DOHH2 (cell line): ENCODE results near the gene NR4A3.
"Not testable (repeated sequence)": the region's sequence is repeated elsewhere in the genome, so short reads cannot be mapped to it uniquely, and the experiment has no call there.

ENCODE experiments used
- H3F3A ChIP-seq: fragments of 200-600 bp; sonication (generic), shearing (Covaris generic); 2 replicates; pipeline ENCODE4 v1.6.0; 2016; ENCODE audit warnings: antibody characterized with exemption, mild to moderate bottlenecking; ENCODE audit not compliant: control insufficient read depth, insufficient read depth
- H3K27ac ChIP-seq: fragments of 200-600 bp; sonication (generic); 2 replicates; pipeline ENCODE4 v1.5.1; 2014; ENCODE audit warnings: low read depth, mild to moderate bottlenecking, low read length, moderate library complexity
- H3K27me3 ChIP-seq: fragments of 200-600 bp; sonication (generic); 2 replicates; pipeline ENCODE4 v1.6.1; 2014; ENCODE audit warnings: mild to moderate bottlenecking, low read length, mixed read lengths; ENCODE audit not compliant: control insufficient read depth
- H3K36me3 ChIP-seq: fragments of 200-600 bp; sonication (generic); 2 replicates; pipeline ENCODE4 v1.6.1; 2014; ENCODE audit warnings: mild to moderate bottlenecking, low read length, moderate library complexity, mixed read lengths; ENCODE audit not compliant: control insufficient read depth
- H3K4me1 ChIP-seq: fragments of 200-600 bp; sonication (generic); 2 replicates; pipeline ENCODE4 v1.6.1; 2014; ENCODE audit warnings: mild to moderate bottlenecking, low read length, mixed read lengths; ENCODE audit not compliant: control insufficient read depth
- H3K4me2 ChIP-seq: fragments of 200-600 bp; sonication (generic); 2 replicates; pipeline ENCODE4 v1.6.0; 2014; ENCODE audit warnings: mild to moderate bottlenecking, low read length, moderate library complexity
- H3K4me3 ChIP-seq: fragments of 200-600 bp; sonication (generic); 2 replicates; pipeline ENCODE4 v1.5.1; 2014; ENCODE audit warnings: mild to moderate bottlenecking, low read length, mixed read lengths
- H3K79me2 ChIP-seq: fragments of 200-600 bp; sonication (generic); 2 replicates; pipeline ENCODE4 v1.6.1; 2014; ENCODE audit warnings: mild to moderate bottlenecking, low read length, mixed read lengths; ENCODE audit not compliant: control insufficient read depth
- H3K9me2 ChIP-seq: fragments of 200-600 bp; sonication (generic); replicated peaks from 2 replicates; pipeline ENCODE4 v1.6.1; 2014; ENCODE audit warnings: mild to moderate bottlenecking, low read length, mixed read lengths; ENCODE audit not compliant: control insufficient read depth
- H3K9me3 ChIP-seq: fragments of 200-600 bp; sonication (generic); 2 replicates; pipeline ENCODE4 v1.6.1; 2014; ENCODE audit warnings: antibody characterized with exemption, low read length, mixed read lengths; ENCODE audit not compliant: control insufficient read depth, insufficient read depth
- H4K20me1 ChIP-seq: fragments of 200-600 bp; sonication (generic); 2 replicates; pipeline ENCODE4 v1.6.0; 2014; ENCODE audit warnings: low read depth, mild to moderate bottlenecking, antibody characterized with exemption, low read length, moderate library complexity; ENCODE audit not compliant: control insufficient read depth, insufficient read depth
- CTCF ChIP-seq: fragments of 200-600 bp; sonication (generic); IDR thresholded peaks from one replicate; pipeline ENCODE4 v1.5.1; 2014; ENCODE audit warnings: antibody characterized with exemption, mild to moderate bottlenecking, low read depth, low read length; ENCODE audit not compliant: poor library complexity, severe bottlenecking
- EZH2phosphoT487 ChIP-seq: fragments of 200-600 bp; sonication (generic); IDR thresholded peaks from 2 replicates; pipeline ENCODE4 v1.6.1; 2017; ENCODE audit warnings: borderline replicate concordance, mild to moderate bottlenecking, antibody characterized with exemption, low read length, moderate library complexity, mixed read lengths

NR4A3 gene

DNA sequence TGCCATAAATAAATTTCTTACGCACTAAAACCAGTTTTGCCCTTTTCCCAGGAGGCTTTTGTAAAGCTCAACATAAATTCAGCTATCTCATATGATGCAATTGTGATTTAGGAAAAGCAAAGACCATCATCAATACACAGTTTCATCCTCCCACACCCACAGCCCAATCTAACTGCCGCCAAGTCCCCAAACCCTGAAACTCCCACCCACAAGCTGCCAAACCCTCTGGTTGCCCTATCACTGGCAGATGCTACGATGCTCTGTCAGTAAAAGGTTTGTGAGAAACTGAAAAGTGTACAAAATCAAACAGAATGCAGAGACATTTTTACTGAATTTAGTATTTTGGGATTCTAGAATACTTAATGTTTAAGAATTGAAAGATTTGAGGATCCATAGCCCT lies 42.8 kb upstream of the NR4A3 start:
- no peaks in the 10 kb centered on the region for H3K79me2 ChIP-seq
- no peaks in the 10 kb centered on the region; the same call in 1 of the 2 replicates for H3K27me3 ChIP-seq
- H3K9me2 ChIP-seq, result no peaks in the 10 kb centered on the region
- H3K27ac ChIP-seq, result no peak overlapping the region
- H3K36me3 ChIP-seq, result no peaks in the 10 kb centered on the region
- TF ChIP-seq CTCF (no peak), EZH2phosphoT487 (no peak)
- no peaks in the 10 kb centered on the region for H3K9me3 ChIP-seq
- no peaks in the 10 kb centered on the region for H3F3A ChIP-seq
- no peak overlapping the region for H3K4me3 ChIP-seq
- no peak overlapping the region for H3K4me2 ChIP-seq
- no peaks in the 10 kb centered on the region for H4K20me1 ChIP-seq
- H3K4me1 ChIP-seq, result no peaks in the 10 kb centered on the region

DNA sequence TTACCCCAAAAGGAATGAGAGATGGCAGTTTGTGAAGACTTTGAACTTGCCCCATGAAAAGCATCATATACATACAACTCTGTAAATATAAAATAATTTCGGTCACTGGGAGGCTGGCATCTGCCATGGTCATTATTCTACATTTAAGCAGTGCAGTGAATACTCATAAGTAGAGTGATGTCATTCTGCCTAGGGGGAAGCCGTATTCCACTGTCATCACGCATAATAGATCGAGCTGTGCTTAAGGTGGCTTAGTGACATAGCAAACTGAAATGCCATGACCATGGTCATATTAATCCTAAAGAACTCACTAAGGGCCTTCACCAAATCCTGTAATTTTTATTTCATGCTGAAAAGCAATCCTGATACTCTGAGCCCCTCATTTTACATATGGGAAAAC lies 42.4 kb upstream of the NR4A3 start:
- H3K4me3 ChIP-seq, result no peak overlapping the region
- no peaks in the 10 kb centered on the region for H3K9me2 ChIP-seq
- H3K79me2 ChIP-seq, result no peaks in the 10 kb centered on the region
- H3K4me1 ChIP-seq, result no peaks in the 10 kb centered on the region
- H3K27me3 ChIP-seq, result peaks cover under 1% of the 10 kb centered on the region
- H4K20me1 ChIP-seq, result no peaks in the 10 kb centered on the region
- no peaks in the 10 kb centered on the region for H3F3A ChIP-seq
- H3K27ac ChIP-seq, result no peak overlapping the region
- no peaks in the 10 kb centered on the region for H3K9me3 ChIP-seq
- H3K36me3 ChIP-seq, result no peaks in the 10 kb centered on the region
- no peak overlapping the region for H3K4me2 ChIP-seq
- no peak for TF ChIP-seq EZH2phosphoT487
- no peak for TF ChIP-seq CTCF

- H3K27me3 ChIP-seq, result peaks cover 10% of the 10 kb centered on the region
- H3K36me3 ChIP-seq, H3K4me1 ChIP-seq, H3K79me2 ChIP-seq, H3K4me2 ChIP-seq, H3F3A ChIP-seq, H3K9me3 ChIP-seq, H4K20me1 ChIP-seq, H3K27ac ChIP-seq, H3K4me3 ChIP-seq, H3K9me2 ChIP-seq: not testable (repeated sequence)
Measured at GRCh38 chr9:99782349-99782748, 39.3 kb upstream of the NR4A3 start.

- no peaks in the 10 kb centered on the region for H3K9me3 ChIP-seq
- no peaks in the 10 kb centered on the region for H3F3A ChIP-seq
- peaks cover 11% of the 10 kb centered on the region for H3K27me3 ChIP-seq
- no peak overlapping the region for H3K4me2 ChIP-seq
- H3K27ac ChIP-seq, result no peak overlapping the region
- no peaks in the 10 kb centered on the region for H4K20me1 ChIP-seq
- TF ChIP-seq EZH2phosphoT487, result no peak
- no peak for TF ChIP-seq CTCF
- no peaks in the 10 kb centered on the region for H3K79me2 ChIP-seq
- H3K4me1 ChIP-seq, result no peaks in the 10 kb centered on the region
- no peaks in the 10 kb centered on the region for H3K9me2 ChIP-seq
- no peak overlapping the region for H3K4me3 ChIP-seq
- no peaks in the 10 kb centered on the region for H3K36me3 ChIP-seq
Measured at GRCh38 chr9:99782962-99783718, 38.5 kb upstream of the NR4A3 start.
